MCF 10A (cell line): ENCODE measurements around the gene CYP3A5. TPM values are rescaled to one million over a fixed set of nuclear protein-coding genes. Genes with fewer than 3 reads are reported as not detected.
"Not testable (repeated sequence)": the region's sequence is repeated elsewhere in the genome, so short reads cannot be mapped to it uniquely, and the experiment has no call there.

Experiments
- BruUV-seq: library from RNA; stranded (reverse); fragments of 400-500 nt; replicated peaks from 2 replicates; lab custom pipeline; 2021; lab: Mats Ljungman, UMichigan
- CTCF ChIA-PET: fragments of 300-600 bp; sonication (Branson Sonifier 250); formaldehyde crosslinking; extraction: SDS; loops from one replicate; lab custom pipeline; 2021; ENCODE audit warnings: antibody characterized with exemption, inconsistent platforms; lab: Yijun Ruan, JAX
- POLR2A ChIA-PET: fragments of 300-600, 350-650 bp; sonication (Branson Sonifier 250); formaldehyde crosslinking; extraction: SDS; loops from one replicate; lab custom pipeline; 2020; ENCODE audit warnings: antibody characterized with exemption, inconsistent platforms; lab: Yijun Ruan, JAX
- DNase-seq: peaks from one replicate; pipeline ENCODE4 v3.0.0-alpha.2; 2018; ENCODE audit not compliant: unreplicated experiment
- H3K27ac Mint-ChIP-seq: one replicate; pipeline ENCODE4 v1.8.0; 2022; ENCODE audit warnings: mild to moderate bottlenecking, low read depth, mixed read lengths; ENCODE audit not compliant: unreplicated experiment
- H3K27me3 Mint-ChIP-seq: one replicate; pipeline ENCODE4 v1.8.0; 2022; ENCODE audit warnings: mixed read lengths; ENCODE audit not compliant: insufficient read depth, unreplicated experiment
- H3K36me3 Mint-ChIP-seq: one replicate; pipeline ENCODE4 v1.8.0; 2022; ENCODE audit warnings: mild to moderate bottlenecking, moderate library complexity, mixed read lengths; ENCODE audit not compliant: insufficient read depth, unreplicated experiment
- H3K4me1 Mint-ChIP-seq: one replicate; pipeline ENCODE4 v1.8.0; 2022; ENCODE audit warnings: mixed read lengths; ENCODE audit not compliant: insufficient read depth, unreplicated experiment
- H3K4me3 Mint-ChIP-seq: one replicate; pipeline ENCODE4 v1.8.0; 2022; ENCODE audit warnings: mild to moderate bottlenecking, moderate library complexity, mixed read lengths; ENCODE audit not compliant: unreplicated experiment
- H3K9me3 Mint-ChIP-seq: one replicate; pipeline ENCODE4 v1.8.0; 2022; ENCODE audit warnings: mixed read lengths; ENCODE audit not compliant: unreplicated experiment
- CTCF ChIP-seq: fragments of 200-600 bp; IDR thresholded peaks from one replicate; pipeline ENCODE4 v1.8.0; 2022; ENCODE audit warnings: antibody characterized with exemption, mild to moderate bottlenecking; ENCODE audit not compliant: unreplicated experiment
- intact Hi-C: fragments of 100-400 bp; cut with micrococcal nuclease; formaldehyde crosslinking; loops from 2 replicates; pipeline ENCODE4 v1.14.1; 2022
- total RNA-seq: library from RNA; stranded (reverse); gene quantifications from 2 replicates; pipeline ENCODE4 v1.2.3, GENCODE V29; 2022

Gene CYP3A5
- total RNA-seq, 1 experiment from 2014 or later: 0.58 TPM

GRCh38 chr7:99653754-99654153, 26.0 kb downstream of the CYP3A5 start:
- Mint-ChIP-seq H3K4me1 (no peaks in the 10 kb centered on the region), H3K4me3 (no peak overlapping the region), H3K27ac (no peak overlapping the region), H3K9me3 (no peaks in the 10 kb centered on the region), H3K36me3 (no peaks in the 10 kb centered on the region), H3K27me3 (no peaks in the 10 kb centered on the region)
- no peak for TF ChIP-seq CTCF
- ChIA-PET POLR2A (no interaction called here), CTCF (interaction anchor here (1.2 kb wide), 1 partner anchor 85 kb away, joined by 5 read pairs; no protein-coding TSS in a partner anchor)
- no TSS peak for BruUV-seq
- intact Hi-C loops: no loop called here
- peak; percentile 8 for DNase-seq

GRCh38 chr7:99653269-99653668, 26.5 kb downstream of the CYP3A5 start:
- DNase-seq, BruUV-seq, H3K27ac Mint-ChIP-seq, H3K9me3 Mint-ChIP-seq, intact Hi-C loops, H3K4me1 Mint-ChIP-seq, H3K27me3 Mint-ChIP-seq, H3K4me3 Mint-ChIP-seq, H3K36me3 Mint-ChIP-seq: not testable (repeated sequence)
- POLR2A ChIA-PET: interaction anchor here (0.7 kb wide), 1 partner anchor 274 kb away, joined by 3 read pairs; no protein-coding TSS in a partner anchor
- CTCF ChIA-PET: interaction anchor here (1.2 kb wide), 1 partner anchor 86 kb away, joined by 5 read pairs; no protein-coding TSS in a partner anchor

- CTCF ChIA-PET: no interaction called here
- no peaks in the 10 kb centered on the region for H3K27me3 Mint-ChIP-seq
- H3K27ac Mint-ChIP-seq: no peak overlapping the region
- intact Hi-C loops: no loop called here
- no peaks in the 10 kb centered on the region for H3K9me3 Mint-ChIP-seq
- POLR2A ChIA-PET: interaction anchor here (0.7 to 1.3 kb wide), 2 partner anchors 8 to 274 kb away, joined by 3 to 4 read pairs; no protein-coding TSS in a partner anchor
- no peak for TF ChIP-seq CTCF
- H3K4me1 Mint-ChIP-seq: no peaks in the 10 kb centered on the region
- no peak overlapping the region for H3K4me3 Mint-ChIP-seq
- DNase-seq: no peak
- H3K36me3 Mint-ChIP-seq: no peaks in the 10 kb centered on the region
- BruUV-seq: no TSS peak
These were observed 27.1 kb downstream of the CYP3A5 start for GRCh38 chr7:99652671-99653070.

GRCh38 chr7:99651290-99651689, 28.5 kb downstream of the CYP3A5 start:
- CTCF ChIA-PET: no interaction called here
- BruUV-seq: no TSS peak
- Mint-ChIP-seq H3K9me3 (no peaks in the 10 kb centered on the region), H3K4me1 (no peaks in the 10 kb centered on the region), H3K27ac (no peak overlapping the region), H3K27me3 (no peaks in the 10 kb centered on the region), H3K36me3 (peaks cover 3% of the 10 kb centered on the region), H3K4me3 (no peak overlapping the region)
- POLR2A ChIA-PET: interaction anchor here (1.0 to 1.2 kb wide), 2 partner anchors 10 to 13 kb away, joined by 3 to 4 read pairs; no protein-coding TSS in a partner anchor
- intact Hi-C loops: no loop called here
- no peak for DNase-seq
- TF ChIP-seq CTCF: no peak
